Thyroid gland (tissue), 4 donors: ENCODE data around the gene DPP10.

ENCODE experiments used
- CTCF ChIP-seq, 6 experiments: fragments of 200-600 bp in 3 of 6; fragments of 450-650 bp in 3 of 6; sonication (generic) in 3 of 6; IDR thresholded peaks; one replicate each; pipeline ENCODE4 v1.5.1; 2016 to 2019; ENCODE audit warnings: antibody characterized with exemption in 6 of 6, mild to moderate bottlenecking in 2 of 6, inconsistent platforms in 1 of 6, moderate library complexity in 1 of 6
- POLR2A ChIP-seq, 2 donors: fragments of 450-650 bp; IDR thresholded peaks; one replicate each; pipeline ENCODE4 v1.6.1; 2017; ENCODE audit warnings: antibody characterized with exemption in 2 of 2, mild to moderate bottlenecking in 2 of 2, moderate library complexity in 1 of 2

DNA sequence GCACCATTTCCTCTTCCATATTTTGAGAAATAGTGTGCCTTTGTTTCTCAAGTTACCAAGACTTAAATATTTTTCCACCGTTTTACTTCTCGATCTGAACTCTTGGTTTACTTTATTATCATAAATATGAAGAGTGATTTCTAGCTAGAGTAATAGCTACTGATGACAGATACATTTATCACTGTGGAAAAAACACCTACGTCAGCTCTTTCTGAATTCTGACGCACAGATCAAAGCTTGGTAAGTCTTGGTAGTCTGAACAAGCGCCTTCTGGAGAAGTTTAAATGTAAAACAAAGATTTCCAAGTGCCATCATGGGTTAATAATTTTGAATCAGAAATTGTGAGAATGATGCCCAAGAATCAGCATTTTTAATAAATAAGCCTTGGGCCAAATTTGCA is 367.7 kb downstream of the DPP10 start:
- TF ChIP-seq CTCF (IDR thresholded peaks at IDR 0.05) (no peak), POLR2A (IDR thresholded peaks at IDR 0.05) (no peak)
